HG03280 (cell line): ENCODE data around the gene TOB1.
A peak's percentile ranks its signal among the peaks of the same experiment; 100 is the strongest.
"Not testable (repeated sequence)": the region's sequence is repeated elsewhere in the genome, so short reads cannot be mapped to it uniquely, and the experiment has no call there.

Experiments used
- ATAC-seq: cut with Tn5 transposase; IDR thresholded peaks from one replicate; pipeline ENCODE4 v1.9.1; 2021; ENCODE audit warnings: mild to moderate bottlenecking, moderate library complexity; ENCODE audit not compliant: unreplicated experiment

TOB1 gene

DNA sequence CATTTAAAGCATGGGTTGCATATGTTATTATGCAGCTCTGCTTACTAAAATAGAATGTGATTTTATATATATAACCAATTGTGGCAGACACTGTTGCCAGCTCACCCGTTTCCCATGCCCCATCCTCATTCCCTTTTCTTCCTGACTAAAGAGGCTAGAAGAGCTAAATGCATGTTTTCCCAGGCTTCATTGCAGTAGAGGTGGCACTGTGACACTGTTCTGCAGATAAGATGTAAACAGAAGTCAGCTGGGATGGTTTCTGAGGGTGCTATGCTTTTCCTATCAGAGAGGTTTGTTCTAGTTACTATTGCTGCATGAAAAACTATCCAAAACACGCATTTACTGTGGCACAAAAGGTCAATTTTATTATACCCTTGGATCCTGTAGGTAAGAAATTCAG lies 5.7 kb upstream of the TOB1 start:
- no peak for ATAC-seq

DNA sequence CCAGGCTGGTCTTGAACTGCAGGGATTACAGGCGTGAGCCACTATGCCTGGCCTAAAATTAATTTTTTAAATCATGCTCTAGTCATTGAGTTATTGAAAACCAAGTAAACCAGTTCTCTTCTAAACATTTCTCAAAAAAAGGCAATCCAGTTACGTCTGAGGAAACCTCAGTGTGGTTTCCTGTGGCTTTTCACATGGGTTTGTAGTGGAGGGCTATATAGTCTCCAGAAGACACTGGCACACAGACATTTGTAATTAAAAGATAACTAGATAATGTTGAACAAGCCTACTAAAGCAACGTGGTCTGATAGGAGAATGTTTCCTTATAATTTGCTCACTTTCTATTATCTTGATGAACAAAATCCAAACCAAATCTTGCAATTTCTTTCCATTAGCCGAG lies 5.2 kb upstream of the TOB1 start:
- ATAC-seq = no peak

GRCh38 chr17:50868602-50869001 lies 2.4 kb upstream of the TOB1 start:
- no peak for ATAC-seq

GRCh38 chr17:50868140-50868438 lies 1.9 kb upstream of the TOB1 start:
- ATAC-seq = no peak

- peak; percentile 37 for ATAC-seq
Observed at GRCh38 chr17:50867363-50868139, 1.4 kb upstream of the TOB1 start.

GRCh38 chr17:50866950-50867362 lies 802 bp upstream of the TOB1 start:
- ATAC-seq = peak; percentile 19

- ATAC-seq = peak; percentile 5
Observed at GRCh38 chr17:50865868-50866260, 290 bp downstream of the TOB1 start.

DNA sequence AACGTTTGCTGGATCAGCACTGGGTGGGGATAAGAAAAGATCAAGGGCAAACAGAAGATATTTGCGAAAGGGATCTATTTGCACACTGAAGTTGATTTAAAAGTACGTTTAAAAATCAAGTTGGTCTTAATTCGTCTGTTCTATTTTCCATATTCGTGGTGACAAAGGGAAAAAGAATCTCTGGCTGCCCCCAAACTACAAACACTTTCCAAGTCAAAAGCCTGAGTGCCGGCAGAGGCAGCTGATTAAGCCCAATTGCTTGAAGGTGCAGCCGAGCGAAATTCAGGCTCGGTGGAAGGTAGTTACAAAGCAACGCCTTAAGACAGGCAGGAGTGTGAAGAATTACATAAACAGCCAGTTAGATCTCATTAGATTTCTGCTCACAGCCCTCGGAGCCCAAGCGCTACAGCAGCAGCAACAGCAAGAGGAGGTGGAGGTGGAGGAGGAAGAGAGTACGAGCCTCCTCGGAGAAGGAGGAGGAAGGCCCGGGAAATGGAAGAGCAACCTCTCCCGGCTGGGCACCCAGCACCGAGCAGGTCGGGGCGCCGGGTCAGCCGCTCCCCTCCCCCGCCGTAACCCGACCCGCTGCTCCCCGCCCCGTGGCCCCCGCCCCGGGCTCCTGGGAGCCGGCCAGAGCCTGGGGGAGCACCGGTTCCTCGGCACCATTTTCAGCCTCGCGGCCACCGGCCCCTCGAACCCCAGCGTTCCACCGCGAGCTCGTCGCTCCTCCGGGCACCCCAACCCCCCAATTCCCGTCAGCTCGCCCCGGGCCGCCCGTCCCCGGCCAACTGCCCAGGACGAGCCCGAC lies 890 bp downstream of the TOB1 start:
- ATAC-seq = peak; percentile 6

- ATAC-seq = no peak
Observed at GRCh38 chr17:50864747-50865059, 1.5 kb downstream of the TOB1 start.

- no peak for ATAC-seq
Observed at GRCh38 chr17:50863931-50864330, 2.2 kb downstream of the TOB1 start.

DNA sequence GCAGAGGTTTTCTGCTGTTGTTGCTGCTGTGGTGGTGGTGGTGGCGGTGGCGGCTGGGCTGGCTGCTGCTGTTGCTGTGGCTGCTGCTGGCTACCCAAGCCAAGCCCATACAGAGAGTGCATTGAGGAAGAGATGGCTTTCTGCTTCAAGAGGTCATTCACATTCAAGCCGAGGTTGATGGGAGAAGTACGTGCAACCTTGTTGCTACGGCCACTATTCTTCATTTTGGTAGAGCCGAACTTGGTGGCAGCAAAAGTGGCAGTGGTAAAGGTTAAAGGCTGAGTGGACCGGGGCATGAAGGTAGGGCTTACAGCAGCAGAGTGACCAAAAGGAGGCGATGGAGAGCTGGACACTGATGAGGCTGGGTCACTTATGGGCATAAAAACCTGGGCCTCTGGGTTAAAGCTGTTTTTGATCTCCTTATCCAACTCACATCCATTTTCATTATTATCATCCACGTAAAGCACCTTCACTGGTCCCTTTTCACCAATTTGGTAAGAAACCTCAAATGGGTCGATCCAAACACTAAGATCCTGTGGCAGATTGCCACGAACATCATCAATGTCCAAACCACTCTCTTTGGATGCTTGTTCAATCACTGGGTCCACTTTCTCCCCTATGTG lies 2.8 kb downstream of the TOB1 start:
- no peak for ATAC-seq

GRCh38 chr17:50861822-50862528 lies 4.2 kb downstream of the TOB1 start:
- ATAC-seq = no peak

DNA sequence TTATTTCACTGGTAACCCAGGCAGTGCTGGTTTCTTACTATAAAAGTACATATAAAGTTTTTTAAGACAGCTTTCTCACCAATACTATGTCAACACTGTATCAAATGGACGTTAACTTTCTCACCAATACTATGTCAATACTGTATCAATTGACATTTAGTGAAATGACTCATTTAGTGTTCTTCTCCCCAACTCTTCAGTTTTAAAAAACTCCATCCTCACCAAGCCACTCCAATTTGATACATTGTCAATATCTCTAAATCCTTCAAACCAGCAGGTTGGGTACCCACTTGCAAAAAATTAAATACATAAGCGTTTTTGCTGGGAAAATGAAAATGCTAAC lies 4.8 kb downstream of the TOB1 start:
- ATAC-seq = no peak

- ATAC-seq = not testable (repeated sequence)
Observed at GRCh38 chr17:50859727-50860126, 6.4 kb downstream of the TOB1 start.

- no peak for ATAC-seq
Observed at GRCh38 chr17:50858486-50859225, 7.5 kb downstream of the TOB1 start.

DNA sequence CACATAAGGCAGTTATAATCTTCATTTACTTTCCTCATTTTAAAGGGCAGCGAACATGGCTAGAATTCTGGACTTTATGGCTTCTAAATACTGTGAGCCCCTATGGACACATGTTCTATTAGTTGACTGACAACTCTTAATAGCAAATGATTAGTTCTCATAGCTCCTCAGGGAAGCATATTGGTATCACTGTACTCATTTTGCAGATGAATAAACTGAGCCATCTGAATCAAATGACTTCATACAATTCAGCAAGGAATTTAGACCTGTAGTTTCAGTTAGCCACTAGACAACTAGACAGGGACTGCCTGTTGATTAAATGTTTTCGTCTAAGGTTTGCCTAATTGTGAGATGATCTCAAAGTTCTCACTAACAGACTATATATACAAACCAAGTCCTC lies 9.7 kb downstream of the TOB1 start:
- ATAC-seq = no peak

DNA sequence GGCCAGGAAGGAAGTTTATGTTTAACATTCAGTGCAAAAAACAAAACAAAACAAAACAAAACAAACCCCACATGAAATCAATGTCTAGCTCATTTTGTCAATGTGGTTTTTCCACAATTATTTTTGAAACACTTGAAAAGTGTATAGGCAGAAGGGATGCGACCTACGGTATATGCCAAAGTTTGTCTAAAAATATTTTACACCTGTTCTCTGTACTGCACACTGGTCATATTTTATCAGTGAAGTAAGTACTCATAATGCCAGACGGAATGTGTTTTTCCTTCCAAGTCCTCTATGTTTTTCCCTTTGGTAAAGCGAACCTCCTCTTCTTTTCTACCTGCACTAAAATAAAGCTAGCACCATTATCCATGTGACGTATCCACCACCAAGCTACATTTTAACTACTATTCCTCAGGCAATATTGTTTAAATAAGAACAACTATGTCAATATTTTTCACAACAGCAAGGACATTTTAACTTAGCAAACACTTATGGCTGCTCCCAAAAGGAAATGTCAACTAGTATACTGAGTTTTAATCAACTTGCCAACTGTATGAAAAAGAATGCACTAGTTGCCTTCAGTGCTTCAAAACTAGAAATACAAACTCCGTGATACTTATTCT lies 10.3 kb downstream of the TOB1 start:
- ATAC-seq = no peak

DNA sequence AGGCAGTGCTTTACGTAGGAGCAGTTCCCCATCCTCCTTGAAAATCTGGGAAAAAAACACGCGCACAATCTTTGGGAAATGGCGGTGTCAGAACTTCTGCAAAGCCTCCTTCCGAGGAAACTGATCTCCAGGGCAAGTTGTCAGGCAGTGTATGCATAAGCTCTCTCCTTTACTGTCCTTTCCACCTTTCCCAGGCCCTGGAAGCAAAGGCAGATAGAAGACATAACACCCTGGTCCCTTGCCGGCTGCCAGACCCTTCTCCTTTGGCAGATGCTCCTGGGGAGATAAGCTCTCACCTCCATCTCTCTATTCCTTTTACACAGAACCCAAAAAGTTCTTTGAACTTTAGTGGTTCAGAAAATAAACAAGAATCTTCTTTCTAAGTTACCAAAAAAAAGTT lies 12.4 kb downstream of the TOB1 start:
- ATAC-seq = no peak

DNA sequence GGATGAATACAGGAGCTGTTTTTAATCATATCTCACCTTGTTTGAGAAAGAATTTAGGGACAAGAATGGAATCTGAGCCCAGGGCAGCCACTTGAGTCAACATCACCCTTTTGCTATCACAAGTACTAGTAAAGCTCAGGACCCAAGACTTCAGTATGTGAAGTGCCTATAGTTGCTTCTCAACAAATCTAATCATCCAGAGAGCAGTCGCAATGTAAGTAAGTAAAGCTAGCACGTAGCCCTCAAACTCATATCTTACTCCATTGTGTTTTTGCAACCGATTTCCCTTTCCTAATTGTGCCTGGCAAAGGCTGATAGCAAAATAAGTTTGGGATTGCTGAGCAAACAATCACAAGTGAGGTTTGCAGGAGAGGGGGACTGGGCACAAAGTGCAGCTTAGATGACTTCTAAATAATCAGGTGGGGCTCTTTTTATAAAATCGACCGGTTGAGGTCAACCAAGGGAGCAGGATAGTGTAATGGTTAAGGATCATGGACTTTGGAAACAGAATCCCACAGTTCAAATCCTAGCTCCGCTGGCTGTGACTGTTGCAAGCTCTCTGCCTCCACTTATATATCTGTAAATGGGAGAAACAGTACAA lies 13.0 kb downstream of the TOB1 start:
- ATAC-seq = no peak

- ATAC-seq = no peak
Observed at GRCh38 chr17:50850640-50851039, 15.5 kb downstream of the TOB1 start.
